Activated gamma-delta T cell treated with anti-CD3 and anti-CD28 coated beads, Interleukin-2, amount 50 U/mL, for 16 hours (primary cell): ENCODE results near the gene FRMPD3.

Experiments
- DNase-seq: peaks from one replicate; pipeline ENCODE4 v3.0.0-alpha.2; 2020; ENCODE audit warnings: low read depth

FRMPD3 gene

DNA sequence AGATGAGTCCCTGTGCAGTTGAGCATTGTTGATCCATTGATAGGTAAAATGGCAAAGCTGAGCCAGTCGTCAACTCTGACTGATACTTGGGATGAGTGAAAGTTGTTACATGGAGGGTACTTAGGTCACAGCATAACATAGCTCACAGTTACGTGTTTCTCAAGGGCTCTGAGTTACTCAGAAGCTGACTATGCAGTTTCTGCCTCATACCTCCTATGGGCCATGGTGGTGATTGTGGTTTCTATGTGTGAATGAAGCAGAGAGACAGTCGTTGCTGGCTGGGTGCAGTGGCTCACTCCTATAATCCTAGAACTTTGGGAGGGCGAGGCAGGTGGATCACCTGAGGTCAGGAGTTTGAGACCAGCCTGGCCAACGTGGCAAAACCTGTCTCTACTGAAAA lies 30.8 kb downstream of the FRMPD3 start:
- DNase-seq: no peak

GRCh38 chrX:107482046-107482445 lies 32.6 kb downstream of the FRMPD3 start:
- DNase-seq: no peak

GRCh38 chrX:107484002-107484726 lies 34.7 kb downstream of the FRMPD3 start:
- DNase-seq: no peak

GRCh38 chrX:107485013-107485412 lies 35.6 kb downstream of the FRMPD3 start:
- no peak for DNase-seq

- no peak for DNase-seq
Measured at GRCh38 chrX:107493141-107493540, 43.7 kb downstream of the FRMPD3 start.

GRCh38 chrX:107496786-107497185 lies 47.3 kb downstream of the FRMPD3 start:
- DNase-seq: no peak
